ENCODE measurements around the gene KIAA1614.

GRCh38 chr1:180976732-180977357, 64.1 kb downstream of the KIAA1614 start:
- TF ChIP-seq, protein P1, sequence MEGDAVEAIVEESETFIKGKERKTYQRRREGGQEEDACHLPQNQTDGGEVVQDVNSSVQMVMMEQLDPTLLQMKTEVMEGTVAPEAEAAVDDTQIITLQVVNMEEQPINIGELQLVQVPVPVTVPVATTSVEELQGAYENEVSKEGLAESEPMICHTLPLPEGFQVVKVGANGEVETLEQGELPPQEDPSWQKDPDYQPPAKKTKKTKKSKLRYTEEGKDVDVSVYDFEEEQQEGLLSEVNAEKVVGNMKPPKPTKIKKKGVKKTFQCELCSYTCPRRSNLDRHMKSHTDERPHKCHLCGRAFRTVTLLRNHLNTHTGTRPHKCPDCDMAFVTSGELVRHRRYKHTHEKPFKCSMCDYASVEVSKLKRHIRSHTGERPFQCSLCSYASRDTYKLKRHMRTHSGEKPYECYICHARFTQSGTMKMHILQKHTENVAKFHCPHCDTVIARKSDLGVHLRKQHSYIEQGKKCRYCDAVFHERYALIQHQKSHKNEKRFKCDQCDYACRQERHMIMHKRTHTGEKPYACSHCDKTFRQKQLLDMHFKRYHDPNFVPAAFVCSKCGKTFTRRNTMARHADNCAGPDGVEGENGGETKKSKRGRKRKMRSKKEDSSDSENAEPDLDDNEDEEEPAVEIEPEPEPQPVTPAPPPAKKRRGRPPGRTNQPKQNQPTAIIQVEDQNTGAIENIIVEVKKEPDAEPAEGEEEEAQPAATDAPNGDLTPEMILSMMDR (IDR thresholded peaks at IDR 0.05), result no peak
- TF ChIP-seq POLR2A (IDR thresholded peaks at IDR 0.05), result no peak
